GM19463 (cell line): ENCODE measurements around the gene USP10.
"Not testable (repeated sequence)": the region's sequence is repeated elsewhere in the genome, so short reads cannot be mapped to it uniquely, and the experiment has no call there.

Source experiments
- ATAC-seq: cut with Tn5 transposase; IDR thresholded peaks from one replicate; pipeline ENCODE4 v1.9.1; 2021; ENCODE audit warnings: mild to moderate bottlenecking, moderate library complexity; ENCODE audit not compliant: unreplicated experiment

The USP10 gene

GRCh38 chr16:84692451-84693214, 7.2 kb upstream of the USP10 start:
- ATAC-seq = no peak

- ATAC-seq = not testable (repeated sequence)
Measured at GRCh38 chr16:84693869-84694268, 5.9 kb upstream of the USP10 start.

- ATAC-seq = no peak
Measured at GRCh38 chr16:84694980-84695379, 4.8 kb upstream of the USP10 start.

GRCh38 chr16:84699147-84699711, 571 bp upstream of the USP10 start:
- ATAC-seq = no peak

GRCh38 chr16:84700446-84701300, 873 bp downstream of the USP10 start:
- ATAC-seq = peak; percentile 13

GRCh38 chr16:84703681-84704080, 3.9 kb downstream of the USP10 start:
- no peak for ATAC-seq

GRCh38 chr16:84704253-84704652, 4.5 kb downstream of the USP10 start:
- no peak for ATAC-seq

- no peak for ATAC-seq
Measured at GRCh38 chr16:84706856-84707255, 7.1 kb downstream of the USP10 start.

GRCh38 chr16:84709609-84710008, 9.8 kb downstream of the USP10 start:
- ATAC-seq = no peak

GRCh38 chr16:84710686-84711085, 10.9 kb downstream of the USP10 start:
- ATAC-seq = no peak

- ATAC-seq = no peak
Measured at GRCh38 chr16:84712138-84712671, 12.4 kb downstream of the USP10 start.

GRCh38 chr16:84712801-84713775, 13.3 kb downstream of the USP10 start:
- no peak for ATAC-seq

- ATAC-seq = no peak
Measured at GRCh38 chr16:84714028-84714427, 14.2 kb downstream of the USP10 start.

GRCh38 chr16:84715424-84715823, 15.6 kb downstream of the USP10 start:
- ATAC-seq = no peak

- no peak for ATAC-seq
Measured at GRCh38 chr16:84715854-84716253, 16.1 kb downstream of the USP10 start.

- ATAC-seq = no peak
Measured at GRCh38 chr16:84716740-84717139, 16.9 kb downstream of the USP10 start.

- no peak for ATAC-seq
Measured at GRCh38 chr16:84717484-84717883, 17.7 kb downstream of the USP10 start.

- ATAC-seq = no peak
Measured at GRCh38 chr16:84720177-84720579, 20.4 kb downstream of the USP10 start.

- no peak for ATAC-seq
Measured at GRCh38 chr16:84722068-84722467, 22.3 kb downstream of the USP10 start.

GRCh38 chr16:84723906-84724305, 24.1 kb downstream of the USP10 start:
- ATAC-seq = no peak
